GM21367 (cell line): Measurements from ENCODE around the gene PLXND1.
"Not testable (repeated sequence)": the region's sequence is repeated elsewhere in the genome, so short reads cannot be mapped to it uniquely, and the experiment has no call there.

Experiments
- ATAC-seq: cut with Tn5 transposase; IDR thresholded peaks from one replicate; pipeline ENCODE4 v1.9.1; 2021; ENCODE audit not compliant: unreplicated experiment

The PLXND1 gene

DNA sequence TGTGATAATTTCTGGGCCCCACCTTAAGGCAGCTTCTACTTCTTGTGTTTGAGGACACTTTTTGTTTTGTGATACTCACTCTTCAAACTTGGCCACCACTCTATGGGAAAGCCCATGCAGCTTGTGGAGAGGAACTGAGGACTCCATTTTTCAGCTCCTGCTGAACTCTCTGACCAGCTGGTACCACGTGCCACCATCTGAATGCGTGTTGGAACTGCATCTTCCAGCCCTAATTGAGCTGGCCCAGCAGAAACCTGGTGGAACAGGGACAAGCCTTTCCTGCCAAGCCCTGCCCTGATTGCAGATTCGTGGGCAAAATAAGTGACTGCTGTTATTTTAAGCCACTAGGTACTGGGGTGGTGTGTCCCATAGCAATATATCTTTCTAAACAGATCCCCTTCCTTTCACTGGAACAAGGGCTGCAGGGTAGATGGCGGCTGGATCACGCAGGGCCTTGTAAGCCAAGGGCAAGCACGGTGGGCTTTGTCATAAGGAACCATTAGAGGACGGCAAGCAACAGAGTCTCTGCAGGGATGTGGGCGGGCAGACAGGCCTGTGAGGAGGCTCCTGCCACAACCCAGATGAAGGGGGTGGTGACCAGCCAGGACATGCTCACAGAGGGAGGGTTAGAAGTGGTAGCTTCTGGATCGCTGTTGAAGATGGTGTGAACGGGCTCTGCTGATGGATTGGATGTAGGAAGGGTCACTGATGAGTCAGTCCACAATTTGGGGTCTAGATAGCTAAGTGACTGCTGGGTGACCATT is 54.0 kb downstream of the PLXND1 start:
- ATAC-seq, result no peak

DNA sequence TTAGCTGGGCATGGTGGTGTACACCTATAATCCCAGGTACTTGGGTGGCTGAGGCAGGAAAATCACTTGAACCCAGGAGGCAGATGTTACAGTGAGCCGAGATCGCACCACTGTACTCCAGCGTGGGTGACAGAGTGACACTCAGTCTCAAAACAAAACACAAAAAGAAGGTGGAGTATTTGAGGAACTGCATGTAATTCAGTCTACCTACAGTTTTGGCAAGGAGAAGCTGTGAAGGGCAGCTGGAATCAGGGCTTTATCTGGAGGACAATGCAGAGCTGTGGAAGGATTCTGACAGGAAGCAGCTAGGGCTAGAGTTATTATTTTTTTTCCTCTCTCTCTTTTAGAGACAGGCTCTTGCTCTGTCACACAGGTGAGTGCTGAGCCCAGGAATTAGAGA is 56.7 kb downstream of the PLXND1 start:
- no peak for ATAC-seq

- no peak for ATAC-seq
These were observed 57.3 kb downstream of the PLXND1 start for GRCh38 chr3:129549006-129549800.

GRCh38 chr3:129548104-129548965 is 58.1 kb downstream of the PLXND1 start:
- no peak for ATAC-seq

DNA sequence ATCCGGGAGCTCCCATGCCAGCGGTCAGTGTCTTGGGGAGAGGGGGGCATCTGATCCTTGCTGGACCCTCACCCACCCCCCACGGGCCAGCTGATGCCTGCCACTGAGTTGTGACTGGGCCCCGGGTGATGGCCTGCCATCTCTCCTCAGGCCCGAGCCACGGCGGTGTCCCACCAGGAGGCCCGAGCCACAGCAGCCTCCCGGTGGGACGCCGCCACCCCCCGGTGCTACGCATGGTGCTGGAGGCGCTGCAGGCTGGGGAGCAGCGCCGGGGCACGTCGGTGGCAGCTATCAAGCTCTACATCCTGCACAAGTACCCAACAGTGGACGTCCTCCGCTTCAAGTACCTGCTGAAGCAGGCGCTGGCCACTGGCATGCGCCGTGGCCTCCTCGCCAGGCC is 59.2 kb downstream of the PLXND1 start:
- ATAC-seq, result no peak

GRCh38 chr3:129545951-129546350 is 60.5 kb downstream of the PLXND1 start:
- ATAC-seq, result not testable (repeated sequence)

- no peak for ATAC-seq
These were observed 62.5 kb downstream of the PLXND1 start for GRCh38 chr3:129543999-129544398.

DNA sequence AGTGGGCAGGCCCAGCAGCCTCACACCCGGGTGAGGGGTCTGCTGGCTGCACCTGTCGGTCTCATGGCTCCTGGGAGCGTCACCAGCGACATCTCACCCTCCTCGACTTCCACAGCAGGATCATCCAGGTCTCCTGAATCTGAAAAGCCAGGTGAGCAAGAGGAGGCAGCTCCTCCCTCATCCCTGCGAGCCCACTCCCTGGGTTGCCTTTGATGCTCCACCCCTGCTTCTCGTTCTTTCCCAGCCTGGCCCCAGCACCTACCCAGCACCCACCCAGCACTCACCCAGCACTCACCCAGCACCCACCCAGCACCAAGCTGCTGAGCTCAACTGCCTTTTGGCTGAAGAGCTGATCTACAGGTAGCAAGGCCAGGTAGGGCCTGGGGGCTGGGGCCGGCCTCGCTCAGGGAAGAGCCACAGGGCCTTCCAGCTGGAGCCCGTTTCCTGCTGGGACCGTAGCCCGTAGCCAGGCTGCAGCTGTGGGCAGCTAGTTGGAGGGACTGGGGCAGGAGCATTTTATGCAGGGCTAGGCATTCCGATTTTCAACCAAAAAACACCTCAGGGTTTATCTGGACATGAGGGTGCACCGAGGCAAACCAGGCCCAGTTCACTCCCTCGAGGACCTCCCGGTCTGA is 63.2 kb downstream of the PLXND1 start, which contains the start of gene H1-8:
Gene H1-8, plus strand, starts transcription at position 20 of the 635 bp plus-strand sequence. Its CDS starts 44 bp downstream, at position 64.
- ATAC-seq, result no peak

GRCh38 chr3:129542747-129543146 is 63.7 kb downstream of the PLXND1 start:
- no peak for ATAC-seq

GRCh38 chr3:129540776-129541516 is 65.5 kb downstream of the PLXND1 start:
- ATAC-seq, result no peak

DNA sequence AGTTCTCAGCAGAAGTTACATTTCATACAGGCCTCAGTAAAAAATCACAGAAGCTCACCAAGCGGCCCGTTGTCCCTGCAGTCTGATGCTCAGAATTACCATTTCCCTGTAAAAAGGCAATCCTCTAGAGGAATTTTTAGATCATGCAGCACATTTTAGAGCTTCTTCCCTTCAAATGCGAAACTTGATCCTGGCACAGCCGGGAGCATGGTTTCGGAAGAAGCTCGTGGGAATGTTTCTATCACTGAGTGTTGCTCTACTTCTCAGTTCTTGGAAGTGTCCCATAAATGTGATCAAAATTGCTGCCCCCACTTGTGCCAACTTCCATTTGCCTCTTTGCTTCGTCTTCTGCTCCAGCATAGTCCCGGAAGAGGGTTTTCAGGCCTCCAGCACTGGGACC is 67.3 kb downstream of the PLXND1 start:
- ATAC-seq, result no peak

DNA sequence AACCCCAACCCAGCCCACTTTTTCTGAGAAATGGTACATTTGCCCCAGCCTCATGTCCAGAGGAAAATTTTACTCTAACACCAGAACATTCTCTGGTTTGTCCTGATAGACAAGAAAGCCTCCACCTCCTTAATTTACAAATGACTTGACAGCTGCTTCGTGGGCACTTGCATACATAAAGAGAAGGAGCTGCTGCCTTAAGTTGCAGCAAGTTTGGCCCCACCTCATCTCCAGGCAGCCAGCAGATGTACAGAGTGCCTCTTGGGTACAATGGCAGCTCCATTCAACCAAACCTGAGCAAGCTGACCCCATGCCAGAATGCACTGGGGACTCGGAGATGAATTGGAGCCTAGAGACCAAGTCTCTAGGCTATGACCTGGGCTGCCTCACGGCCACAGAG is 69.7 kb downstream of the PLXND1 start:
- no peak for ATAC-seq

DNA sequence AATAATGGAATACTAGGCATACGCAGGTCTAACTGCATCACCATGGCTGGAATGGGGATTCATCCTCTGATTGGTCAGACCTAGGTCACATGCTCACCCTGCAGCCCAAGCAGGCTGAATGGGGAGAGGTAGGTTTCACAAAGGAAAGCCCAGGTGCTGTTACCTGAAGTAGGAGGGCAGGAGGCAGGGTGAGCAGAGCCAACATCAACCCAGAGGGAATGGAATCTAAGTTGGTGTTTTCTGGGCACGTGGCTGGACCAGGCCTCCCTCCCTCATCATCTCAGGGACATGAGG is 70.2 kb downstream of the PLXND1 start:
- no peak for ATAC-seq

GRCh38 chr3:129535075-129535474 is 71.4 kb downstream of the PLXND1 start:
- no peak for ATAC-seq

GRCh38 chr3:129534428-129535027 is 71.9 kb downstream of the PLXND1 start:
- no peak for ATAC-seq

GRCh38 chr3:129533406-129533805 is 73.1 kb downstream of the PLXND1 start:
- ATAC-seq, result no peak

GRCh38 chr3:129532261-129532660 is 74.2 kb downstream of the PLXND1 start:
- no peak for ATAC-seq

- no peak for ATAC-seq
These were observed 74.8 kb downstream of the PLXND1 start for GRCh38 chr3:129531699-129532098.

DNA sequence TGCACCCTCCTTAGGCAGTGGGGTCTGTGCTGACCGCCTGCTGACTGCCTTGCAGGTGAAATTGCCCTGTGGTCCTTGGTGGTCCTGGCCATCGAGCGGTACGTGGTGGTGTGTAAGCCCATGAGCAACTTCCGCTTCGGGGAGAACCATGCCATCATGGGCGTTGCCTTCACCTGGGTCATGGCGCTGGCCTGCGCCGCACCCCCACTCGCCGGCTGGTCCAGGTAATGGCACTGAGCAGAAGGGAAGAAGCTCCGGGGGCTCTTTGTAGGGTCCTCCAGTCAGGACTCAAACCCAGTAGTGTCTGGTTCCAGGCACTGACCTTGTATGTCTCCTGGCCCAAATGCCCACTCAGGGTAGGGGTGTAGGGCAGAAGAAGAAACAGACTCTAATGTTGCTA is 75.7 kb downstream of the PLXND1 start:
- ATAC-seq, result no peak

GRCh38 chr3:129530251-129530791 is 76.2 kb downstream of the PLXND1 start:
- ATAC-seq, result no peak
